H9 (cell line): Measurements from ENCODE around the gene MCF2L. TPM values are rescaled to one million over a fixed set of nuclear protein-coding genes. Genes with fewer than 3 reads are reported as not detected.
A peak's percentile ranks its signal among the peaks of the same experiment; 100 is the strongest.

Experiments used
- DNase-seq: peaks from one replicate; pipeline ENCODE4 v3.0.0-alpha.2; 2017
- H2AFZ ChIP-seq: one replicate; pipeline ENCODE4 v1.6.1; 2013; ENCODE audit warnings: mild to moderate bottlenecking, low read length, control low read depth, moderate library complexity
- H2AK5ac ChIP-seq: 2 replicates; pipeline ENCODE4 v1.6.1; 2013; ENCODE audit warnings: low read length, control low read depth, mixed read lengths; ENCODE audit not compliant: insufficient read length
- H2BK120ac ChIP-seq: one replicate; pipeline ENCODE4 v1.6.1; 2013; ENCODE audit warnings: low read depth, mild to moderate bottlenecking, low read length, control low read depth, inconsistent platforms; ENCODE audit not compliant: poor library complexity, severe bottlenecking
- H2BK12ac ChIP-seq: 2 replicates; pipeline ENCODE4 v1.6.1; 2013; ENCODE audit warnings: low read length, control low read depth, mixed read lengths, low read depth; ENCODE audit not compliant: insufficient read length
- H2BK15ac ChIP-seq: 2 replicates; pipeline ENCODE4 v1.6.1; 2013; ENCODE audit warnings: low read depth, low read length, control low read depth
- H2BK20ac ChIP-seq: one replicate; pipeline ENCODE4 v1.6.1; 2013; ENCODE audit warnings: low read depth, mild to moderate bottlenecking, low read length, control low read depth, inconsistent platforms; ENCODE audit not compliant: poor library complexity, severe bottlenecking
- H2BK5ac ChIP-seq: 2 replicates; pipeline ENCODE4 v1.6.1; 2013; ENCODE audit warnings: low read length, control low read depth, mixed read lengths; ENCODE audit not compliant: insufficient read length
- H3K14ac ChIP-seq: 2 replicates; pipeline ENCODE4 v1.6.1; 2013; ENCODE audit warnings: low read length, control low read depth; ENCODE audit not compliant: insufficient read depth
- H3K18ac ChIP-seq: 2 replicates; pipeline ENCODE4 v1.6.1; 2013; ENCODE audit warnings: low read depth, mild to moderate bottlenecking, mixed read lengths, low read length, control low read depth; ENCODE audit not compliant: insufficient read length
- H3K23ac ChIP-seq: 2 replicates; pipeline ENCODE4 v1.6.1; 2013; ENCODE audit warnings: low read length, control low read depth, mixed read lengths, low read depth; ENCODE audit not compliant: insufficient read length
- H3K23me2 ChIP-seq: 2 replicates; pipeline ENCODE4 v1.6.1; 2013; ENCODE audit warnings: low read depth, mild to moderate bottlenecking, mixed read lengths, low read length, control low read depth; ENCODE audit not compliant: insufficient read length, poor library complexity, severe bottlenecking
- H3K27ac ChIP-seq: 2 replicates; pipeline ENCODE4 v1.5.1; 2013; ENCODE audit warnings: low read length, control low read depth, mixed read lengths, low read depth; ENCODE audit not compliant: insufficient read length
- H3K27me3 ChIP-seq: 2 replicates; pipeline ENCODE4 v1.6.1; 2013; ENCODE audit warnings: low read length, control low read depth, inconsistent platforms; ENCODE audit not compliant: insufficient read depth
- H3K4ac ChIP-seq: 2 replicates; pipeline ENCODE4 v1.6.1; 2013; ENCODE audit warnings: low read depth, mild to moderate bottlenecking, control low read depth, inconsistent platforms, low read length, moderate library complexity
- H3K4me1 ChIP-seq: 2 replicates; pipeline ENCODE4 v1.6.1; 2013; ENCODE audit warnings: low read length, control low read depth, inconsistent platforms; ENCODE audit not compliant: insufficient read depth
- H3K4me2 ChIP-seq: 2 replicates; pipeline ENCODE4 v1.6.1; 2013; ENCODE audit warnings: low read length, control low read depth, mixed read lengths; ENCODE audit not compliant: insufficient read length, insufficient read depth
- H3K56ac ChIP-seq: 2 replicates; pipeline ENCODE4 v1.6.1; 2013; ENCODE audit warnings: low read depth, mild to moderate bottlenecking, mixed read lengths, low read length, control low read depth; ENCODE audit not compliant: insufficient read length
- H3K79me1 ChIP-seq: 2 replicates; pipeline ENCODE4 v1.6.1; 2013; ENCODE audit warnings: low read depth, mild to moderate bottlenecking, moderate library complexity, low read length, control low read depth, inconsistent platforms; ENCODE audit not compliant: insufficient read depth, poor library complexity, severe bottlenecking
- H3K79me2 ChIP-seq: 2 replicates; pipeline ENCODE4 v1.6.1; 2013; ENCODE audit warnings: low read length, control low read depth, inconsistent platforms; ENCODE audit not compliant: insufficient read depth
- H3K9ac ChIP-seq: 2 replicates; pipeline ENCODE4 v1.6.1; 2013; ENCODE audit warnings: low read length, control low read depth, mixed read lengths; ENCODE audit not compliant: insufficient read length; ENCODE audit errors: extremely low read depth
- H3K9me3 ChIP-seq: one replicate; pipeline ENCODE4 v1.6.1; 2013; ENCODE audit warnings: low read depth, low read length, inconsistent platforms; ENCODE audit not compliant: control insufficient read depth
- H3T11ph ChIP-seq: one replicate; pipeline ENCODE4 v1.6.1; 2013; ENCODE audit warnings: mild to moderate bottlenecking, low read length, control low read depth, inconsistent platforms
- H4K20me1 ChIP-seq: one replicate; pipeline ENCODE4 v1.6.1; 2013; ENCODE audit not compliant: control insufficient read depth, insufficient read length, insufficient read depth
- H4K5ac ChIP-seq: 2 replicates; pipeline ENCODE4 v1.6.1; 2013; ENCODE audit warnings: low read depth, mild to moderate bottlenecking, mixed read lengths, low read length, control low read depth; ENCODE audit not compliant: insufficient read length
- H4K8ac ChIP-seq: replicated peaks from 2 replicates; pipeline ENCODE4 v1.6.1; 2013; ENCODE audit warnings: low read length, control low read depth, mixed read lengths, low read depth; ENCODE audit not compliant: insufficient read length
- H4K91ac ChIP-seq: 2 replicates; pipeline ENCODE4 v1.6.1; 2013; ENCODE audit warnings: low read depth, mild to moderate bottlenecking, moderate library complexity, mixed read lengths, low read length, control low read depth; ENCODE audit not compliant: insufficient read length
- H3K27ac Mint-ChIP-seq, 3 experiments: 2 replicates in 2 of 3; 3 replicates in 1 of 3; pipeline ENCODE4 v1.8.0; 2020 to 2021; ENCODE audit warnings: mixed read lengths in 3 of 3, mild to moderate bottlenecking in 1 of 3, moderate library complexity in 1 of 3
- H3K27me3 Mint-ChIP-seq: 2 replicates; pipeline ENCODE4 v1.8.0; 2021; ENCODE audit warnings: low read depth, mild to moderate bottlenecking, moderate library complexity, mixed read lengths
- H3K36me3 Mint-ChIP-seq, 3 experiments: 2 replicates in 2 of 3; 3 replicates in 1 of 3; pipeline ENCODE4 v1.8.0; 2020 to 2021; ENCODE audit warnings: low read depth in 3 of 3, mixed read lengths in 3 of 3; ENCODE audit not compliant: insufficient read depth in 1 of 3
- H3K4me1 Mint-ChIP-seq, 2 experiments: 2 replicates each; pipeline ENCODE4 v1.8.0; 2020; ENCODE audit warnings: mixed read lengths in 2 of 2
- H3K4me3 Mint-ChIP-seq, 2 experiments: 2 replicates in 1 of 2; 3 replicates in 1 of 2; pipeline ENCODE4 v1.8.0; 2020 to 2021; ENCODE audit warnings: mild to moderate bottlenecking in 2 of 2, mixed read lengths in 2 of 2, moderate library complexity in 1 of 2
- H3K9me3 Mint-ChIP-seq, 2 experiments: 2 replicates in 1 of 2; 3 replicates in 1 of 2; pipeline ENCODE4 v1.8.0; 2020; ENCODE audit warnings: mild to moderate bottlenecking in 2 of 2, mixed read lengths in 2 of 2, moderate library complexity in 1 of 2
- CTCF ChIP-seq: fragments of 200-600 bp; sonication (generic); conservative IDR thresholded peaks from 3 replicates; pipeline ENCODE4 v1.8.0; 2021; ENCODE audit warnings: antibody characterized with exemption, mild to moderate bottlenecking
- WGBS: extraction: QIAGEN DNeasy Blood & Tissue Kit; methylation state at CpG from one replicate; pipeline ENCODE4 v1.1.7; 2013; ENCODE audit warnings: missing lambda C conversion rate, low lambda C conversion rate, mixed read lengths; ENCODE audit not compliant: insufficient read length; ENCODE audit errors: extremely low coverage; 5-methylcytosine and 5-hydroxymethylcytosine counted together
- total RNA-seq: library from RNA; stranded (reverse); gene quantifications from 2 replicates; pipeline ENCODE4 v1.2.1, GENCODE V29; 2021

Gene MCF2L
- total RNA-seq, 1 experiment from 2014 or later = 18.5 TPM

GRCh38 chr13:113050734-113051431, 81.9 kb downstream of the MCF2L start:
- DNase-seq = no peak
- Histone ChIP-seq H3K4me1 (no peaks in the 10 kb centered on the region; the same call in 1 of the 2 replicates), H2BK5ac (no peak overlapping the region), H3K14ac (no peak overlapping the region; the same call in 1 of the 2 replicates), H4K20me1 (no peaks in the 10 kb centered on the region), H3K18ac (no peak overlapping the region), H3K79me1 (no peaks in the 10 kb centered on the region), H3T11ph (no peak overlapping the region), H3K27me3 (no peaks in the 10 kb centered on the region), H3K23me2 (no peaks in the 10 kb centered on the region), H2BK12ac (no peak overlapping the region), H3K79me2 (no peaks in the 10 kb centered on the region), H2BK120ac (no peak overlapping the region), H3K56ac (no peak overlapping the region), H3K9ac (no peak overlapping the region), H3K27ac (no peak overlapping the region), H2BK15ac (no peak overlapping the region), H3K9me3 (no peaks in the 10 kb centered on the region), H2BK20ac (no peak overlapping the region), H4K5ac (no peak overlapping the region), H2AFZ (no peak overlapping the region), H2AK5ac (no peak overlapping the region), H4K8ac (no peak overlapping the region), H3K23ac (no peak overlapping the region), H4K91ac (no peak overlapping the region), H3K4ac (no peak overlapping the region), H3K4me2 (no peak overlapping the region)
- H3K27me3 Mint-ChIP-seq = no peaks in the 10 kb centered on the region; the same call in 1 of the 2 replicates
- peaks cover 5 to 20% of the 10 kb centered on the region in 2 experiments for H3K4me1 Mint-ChIP-seq
- H3K36me3 Mint-ChIP-seq = no peaks in the 10 kb centered on the region; a peak in 1 of 7 replicates
- TF ChIP-seq CTCF = no peak
- H3K27ac Mint-ChIP-seq = no peak overlapping the region
- no peaks in the 10 kb centered on the region; a peak in 1 of 5 replicates for H3K9me3 Mint-ChIP-seq
- peak overlapping the region in 1 of 2 experiments; percentile 5; a peak in 1 of 5 replicates for H3K4me3 Mint-ChIP-seq
- WGBS = no CpG with 5 or more reads among the region's 48 CpGs
